GM13977 (cell line): Measurements from ENCODE around the gene PXDN.
A peak's percentile ranks its signal among the peaks of the same experiment; 100 is the strongest.

Experiments
- DNase-seq: peaks from one replicate; pipeline ENCODE4 v3.0.0; 2012; ENCODE audit warnings: low spot score
- in situ Hi-C: fragments of 300-500 bp; cut with MboI; formaldehyde crosslinking; loops from one replicate; pipeline ENCODE4 v1.12.0; 2022; ENCODE audit warnings: low sequenced_read_pairs, low pct_unique_long_range_greater_than_20kb, mixed read lengths, inconsistent platforms; ENCODE audit not compliant: unreplicated experiment
- TF ChIP-seq, protein P1 (sequence below): IDR thresholded peaks from 2 replicates; pipeline ENCODE4 v1.5.1; 2012; ENCODE audit warnings: mild to moderate bottlenecking, control low read depth; ENCODE audit not compliant: insufficient read depth; ENCODE audit errors: extremely low read depth, missing control alignments

Gene PXDN

DNA sequence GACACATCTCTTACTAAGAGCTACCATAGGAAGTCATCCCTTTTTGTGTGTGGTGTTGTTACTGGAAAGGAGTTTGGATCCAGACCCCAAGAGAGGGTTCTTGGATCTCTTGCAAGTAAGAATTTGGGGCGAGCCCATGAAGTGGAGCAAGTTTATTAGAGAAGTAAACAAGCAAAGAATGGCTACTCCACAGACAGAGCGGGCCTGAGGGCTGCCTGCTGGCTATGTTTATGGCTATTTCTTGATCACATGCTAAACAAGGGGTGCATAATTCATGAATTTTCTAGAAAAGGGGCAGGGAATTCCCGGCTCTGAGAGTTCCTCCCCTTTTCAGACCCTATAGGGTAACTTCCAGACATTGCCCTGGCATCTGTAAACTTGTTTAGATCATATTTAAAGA lies 30.6 kb upstream of the PXDN start:
- in situ Hi-C loops, result no loop called here
- DNase-seq, result no peak
- TF ChIP-seq, protein P1, sequence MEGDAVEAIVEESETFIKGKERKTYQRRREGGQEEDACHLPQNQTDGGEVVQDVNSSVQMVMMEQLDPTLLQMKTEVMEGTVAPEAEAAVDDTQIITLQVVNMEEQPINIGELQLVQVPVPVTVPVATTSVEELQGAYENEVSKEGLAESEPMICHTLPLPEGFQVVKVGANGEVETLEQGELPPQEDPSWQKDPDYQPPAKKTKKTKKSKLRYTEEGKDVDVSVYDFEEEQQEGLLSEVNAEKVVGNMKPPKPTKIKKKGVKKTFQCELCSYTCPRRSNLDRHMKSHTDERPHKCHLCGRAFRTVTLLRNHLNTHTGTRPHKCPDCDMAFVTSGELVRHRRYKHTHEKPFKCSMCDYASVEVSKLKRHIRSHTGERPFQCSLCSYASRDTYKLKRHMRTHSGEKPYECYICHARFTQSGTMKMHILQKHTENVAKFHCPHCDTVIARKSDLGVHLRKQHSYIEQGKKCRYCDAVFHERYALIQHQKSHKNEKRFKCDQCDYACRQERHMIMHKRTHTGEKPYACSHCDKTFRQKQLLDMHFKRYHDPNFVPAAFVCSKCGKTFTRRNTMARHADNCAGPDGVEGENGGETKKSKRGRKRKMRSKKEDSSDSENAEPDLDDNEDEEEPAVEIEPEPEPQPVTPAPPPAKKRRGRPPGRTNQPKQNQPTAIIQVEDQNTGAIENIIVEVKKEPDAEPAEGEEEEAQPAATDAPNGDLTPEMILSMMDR, result no peak

DNA sequence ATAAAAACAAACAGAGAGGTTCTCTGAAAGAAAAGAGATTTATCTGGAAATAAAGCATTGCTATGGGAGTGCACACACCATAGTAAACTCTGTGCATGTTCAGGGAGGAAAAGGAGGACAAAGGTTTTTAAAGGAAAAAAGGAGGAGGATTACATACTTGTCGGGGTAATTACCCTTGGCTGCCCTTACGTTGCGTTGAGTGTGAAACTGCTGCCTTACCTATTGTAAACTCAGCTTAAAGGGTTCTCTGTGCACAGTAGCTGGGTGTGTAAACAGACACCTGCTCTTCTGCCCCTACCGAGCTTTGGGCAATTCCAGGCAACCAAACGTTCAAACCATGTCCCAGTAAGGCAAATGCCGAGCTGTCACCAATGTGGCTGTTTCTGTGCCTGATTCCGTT lies 29.6 kb upstream of the PXDN start:
- TF ChIP-seq, protein P1, result no peak
- no peak for DNase-seq
- in situ Hi-C loops, result no loop called here

GRCh38 chr2:1772471-1773267 lies 28.4 kb upstream of the PXDN start:
- no peak for DNase-seq
- in situ Hi-C loops, result no loop called here
- TF ChIP-seq, protein P1, result no peak

DNA sequence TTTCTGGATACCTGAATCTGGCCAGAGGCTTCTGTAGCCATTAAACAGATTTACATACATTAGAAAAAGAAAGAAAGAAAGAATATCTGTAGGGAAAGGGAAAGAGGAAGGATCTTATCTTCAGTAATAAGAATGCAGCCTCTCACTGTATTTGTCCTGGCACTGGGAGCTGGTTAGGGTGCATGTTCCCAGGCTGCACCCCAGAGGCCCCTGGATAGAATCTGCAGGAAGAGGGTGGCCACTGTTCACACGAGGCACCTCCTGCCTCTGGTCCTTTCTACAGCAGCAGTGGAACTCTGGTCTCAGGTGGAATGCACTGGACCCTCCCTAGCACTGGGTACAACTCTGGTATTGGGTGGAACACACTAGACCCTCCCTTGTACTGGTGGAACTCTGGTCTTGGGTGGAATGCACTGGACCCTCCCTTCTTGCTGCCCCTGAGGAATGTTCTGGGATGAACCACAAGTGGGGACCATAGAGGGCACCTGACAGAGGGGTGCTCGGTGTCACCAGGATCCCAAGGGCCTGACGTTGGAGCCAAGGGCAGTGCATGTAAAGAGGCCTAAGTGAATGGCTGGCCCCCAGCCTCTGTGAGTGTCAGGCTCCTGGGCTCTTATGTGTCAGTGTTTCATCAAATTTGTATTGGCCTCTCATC lies 27.4 kb upstream of the PXDN start:
- TF ChIP-seq, protein P1, result no peak
- no peak for DNase-seq
- in situ Hi-C loops, result no loop called here

DNA sequence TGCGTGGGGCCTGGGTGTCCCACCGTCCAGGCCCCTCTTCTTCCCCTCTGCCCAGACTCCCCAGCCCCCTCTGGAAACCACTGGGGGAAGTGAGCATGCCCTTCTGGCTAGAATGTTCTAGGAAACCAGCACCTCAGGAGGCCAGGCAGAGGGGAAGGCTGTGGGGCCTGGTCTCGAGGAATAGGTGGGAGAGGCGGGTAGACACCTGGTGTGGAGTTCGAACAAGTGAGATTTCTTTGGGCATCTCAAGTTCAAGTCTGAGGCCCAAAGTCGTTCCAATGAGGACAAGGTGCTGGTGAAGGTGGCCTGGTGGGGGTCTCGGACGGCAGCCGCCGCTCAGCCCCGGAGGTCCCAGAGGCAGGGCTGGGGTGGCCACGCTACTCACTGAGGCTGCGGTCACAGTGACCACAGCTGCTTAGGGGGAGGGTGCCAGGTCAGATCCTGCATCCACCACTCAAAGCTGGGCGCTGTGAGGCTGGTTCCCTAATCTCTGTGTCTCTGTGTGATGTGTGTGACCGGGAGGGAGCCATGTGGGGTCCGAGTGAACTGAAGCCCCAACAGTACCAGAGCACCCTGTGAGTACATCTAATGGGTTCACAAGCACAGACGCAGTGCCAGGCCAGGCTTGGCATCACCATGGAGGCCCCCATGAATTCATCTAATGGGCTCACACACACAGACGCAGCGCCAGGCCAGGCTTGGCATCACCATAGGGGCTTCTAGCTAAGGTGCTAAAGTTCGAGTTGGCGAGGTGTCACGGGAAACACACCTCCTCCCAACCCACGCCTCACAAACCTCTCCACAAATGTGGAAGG lies 26.5 kb upstream of the PXDN start:
- in situ Hi-C loops, result no loop called here
- DNase-seq, result no peak
- TF ChIP-seq, protein P1, result no peak

- in situ Hi-C loops, result no loop called here
- DNase-seq, result peak; percentile 81
- TF ChIP-seq, protein P1, result peak; percentile 66
Observed at GRCh38 chr2:1769703-1770422, 25.5 kb upstream of the PXDN start.
